HEK293T (cell line): ENCODE measurements around the gene ZNF653.

ENCODE experiments used
- BHLHE40 ChIP-seq: fragments of 450-650 bp; IDR thresholded peaks from 2 replicates; pipeline ENCODE4 v1.6.1; 2016; ENCODE audit warnings: mild to moderate bottlenecking, moderate library complexity, borderline replicate concordance
- ELF4 ChIP-seq: fragments of 450-650 bp; IDR thresholded peaks from 2 replicates; pipeline ENCODE4 v1.6.1; 2017; ENCODE audit warnings: antibody characterized with exemption
- FOXK2 ChIP-seq: fragments of 450-650 bp; IDR thresholded peaks from 2 replicates; pipeline ENCODE4 v1.6.1; 2016; ENCODE audit warnings: mild to moderate bottlenecking
- HDGF ChIP-seq: fragments of 450-650 bp; IDR thresholded peaks from 2 replicates; pipeline ENCODE4 v1.6.1; 2017; ENCODE audit warnings: antibody characterized with exemption, borderline replicate concordance
- SP1 ChIP-seq: fragments of 450-650 bp; IDR thresholded peaks from 2 replicates; pipeline ENCODE4 v1.6.1; 2017

GRCh38 chr19:11453468-11454341, 51.9 kb downstream of the ZNF653 start:
- TF ChIP-seq FOXK2, result no peak
- no peak for TF ChIP-seq BHLHE40
- no peak for TF ChIP-seq SP1
- no peak for TF ChIP-seq ELF4
- no peak for TF ChIP-seq HDGF
